ENCODE results near the gene ASPDH. TPM values are rescaled to one million over a fixed set of nuclear protein-coding genes. Genes with fewer than 3 reads are reported as not detected.

Gene ASPDH
- not detected for total RNA-seq

GRCh38 chr19:50513746-50514345 lies at the start of gene ASPDH:
Gene ASPDH (minus strand): TSS chr19:50513913. CDS start chr19:50513823, 90 bp downstream.
- TF ChIP-seq CTCF (IDR thresholded peaks at IDR 0.05; ENCODE audit: low read depth), result no peak

- TF ChIP-seq CTCF (IDR thresholded peaks at IDR 0.05; ENCODE audit: low read depth), result no peak
Observed at GRCh38 chr19:50562996-50563395, 49.3 kb upstream of the ASPDH start.

- TF ChIP-seq CTCF (IDR thresholded peaks at IDR 0.05; ENCODE audit: low read depth), result no peak
Observed at GRCh38 chr19:50562329-50562728, 48.6 kb upstream of the ASPDH start.

- TF ChIP-seq CTCF (IDR thresholded peaks at IDR 0.05; ENCODE audit: low read depth), result no peak
Observed at GRCh38 chr19:50559636-50560035, 45.9 kb upstream of the ASPDH start.

GRCh38 chr19:50558449-50558848 lies 44.7 kb upstream of the ASPDH start:
- no peak for TF ChIP-seq CTCF (IDR thresholded peaks at IDR 0.05; ENCODE audit: low read depth)

- no peak for TF ChIP-seq CTCF (IDR thresholded peaks at IDR 0.05; ENCODE audit: low read depth)
Observed at GRCh38 chr19:50558039-50558438, 44.3 kb upstream of the ASPDH start.

GRCh38 chr19:50557009-50557613 lies 43.4 kb upstream of the ASPDH start:
- TF ChIP-seq CTCF (IDR thresholded peaks at IDR 0.05; ENCODE audit: low read depth), result no peak
